SU-DHL-6 (cell line): ENCODE measurements around the gene KCNA2.

Source experiments
- CTCF ChIP-seq: fragments of 200-600 bp; sonication (generic); IDR thresholded peaks from one replicate; pipeline ENCODE4 v1.5.1; 2017; ENCODE audit warnings: antibody characterized with exemption, mild to moderate bottlenecking, low read length, moderate library complexity; ENCODE audit not compliant: insufficient read depth, poor library complexity, severe bottlenecking
- EZH2phosphoT487 ChIP-seq: fragments of 200-600 bp; sonication (generic), shearing (Covaris generic); conservative IDR thresholded peaks from 2 replicates; pipeline ENCODE4 v1.6.1; 2018; ENCODE audit warnings: mild to moderate bottlenecking, antibody characterized with exemption, low read length, moderate library complexity, mixed read lengths

- TF ChIP-seq CTCF (no peak), EZH2phosphoT487 (no peak)
These were observed 25.9 kb upstream of the KCNA2 start for GRCh38 chr1:110631836-110632620.
